Panc1 (cell line): ENCODE data around the gene SESN1. TPM values are rescaled to one million over a fixed set of nuclear protein-coding genes. Genes with fewer than 3 reads are reported as not detected.
"Not testable (repeated sequence)": the region's sequence is repeated elsewhere in the genome, so short reads cannot be mapped to it uniquely, and the experiment has no call there.

Experiments used
- ATAC-seq: fragments of 200-7000 bp; cut with Tn5 transposase; 2 replicates; pipeline ENCODE4 v1.9.1; 2020; ENCODE audit warnings: mild to moderate bottlenecking, moderate library complexity
- BruUV-seq: library from RNA; stranded (reverse); fragments of 400-500 nt; replicated peaks from 2 replicates; lab custom pipeline; 2021; lab: Mats Ljungman, UMichigan
- CTCF ChIA-PET: fragments of 300-600 bp; sonication (Branson Sonifier 250); formaldehyde crosslinking; loops from one replicate; lab custom pipeline; 2022; ENCODE audit warnings: antibody characterized with exemption; lab: Charles Lee
- POLR2A ChIA-PET: fragments of 300-600 bp; sonication (Branson Sonifier 250); formaldehyde crosslinking; loops from one replicate; lab custom pipeline; 2022; ENCODE audit warnings: antibody characterized with exemption; lab: Charles Lee
- DNase-seq: peaks from one replicate; pipeline ENCODE4 v3.0.0-alpha.2; 2010; ENCODE audit warnings: low read depth, low spot score
- H3K27ac ChIP-seq: 2 replicates; pipeline ENCODE4 v1.5.1; 2011; ENCODE audit warnings: mild to moderate bottlenecking, low read length, inconsistent platforms
- H3K27me3 ChIP-seq: fragments of 200-500 bp; sonication (Bioruptor generic); 2 replicates; pipeline ENCODE4 v1.6.0; 2014; ENCODE audit warnings: low read length, inconsistent platforms; ENCODE audit not compliant: control insufficient read depth, insufficient read depth
- H3K36me3 ChIP-seq: fragments of 200-500 bp; sonication (Bioruptor generic); 2 replicates; pipeline ENCODE4 v1.5.1; 2014; ENCODE audit warnings: inconsistent platforms, mild to moderate bottlenecking, low read length, moderate library complexity; ENCODE audit not compliant: control insufficient read depth, insufficient read depth
- H3K4me1 ChIP-seq: 2 replicates; pipeline ENCODE4 v1.5.1; 2011; ENCODE audit warnings: inconsistent platforms, mild to moderate bottlenecking, low read length, moderate library complexity; ENCODE audit not compliant: control insufficient read depth, insufficient read depth
- H3K4me3 ChIP-seq, 2 experiments: 2 replicates each; pipeline ENCODE4 v1.5.1; 2011 to 2012; ENCODE audit warnings: low read depth in 2 of 2, low read length in 2 of 2, mild to moderate bottlenecking in 2 of 2, inconsistent platforms in 1 of 2, moderate library complexity in 1 of 2
- H3K9me3 ChIP-seq: fragments of 200-500 bp; sonication (Bioruptor generic); 2 replicates; pipeline ENCODE4 v1.5.1; 2014; ENCODE audit warnings: low read depth, mild to moderate bottlenecking, inconsistent platforms, low read length, moderate library complexity; ENCODE audit not compliant: control insufficient read depth, insufficient read depth
- POLR2AphosphoS5 ChIP-seq: IDR thresholded peaks from 2 replicates; pipeline ENCODE4 v1.6.1; 2012; ENCODE audit warnings: mild to moderate bottlenecking, low read depth, low read length, moderate library complexity
- SIN3A ChIP-seq: IDR thresholded peaks from 2 replicates; pipeline ENCODE4 v1.6.1; 2012; ENCODE audit warnings: low read depth, mild to moderate bottlenecking, low read length, moderate library complexity, borderline replicate concordance; ENCODE audit not compliant: insufficient read depth
- TCF7L2 ChIP-seq: IDR thresholded peaks from 2 replicates; pipeline ENCODE4 v1.6.1; 2011; ENCODE audit warnings: mild to moderate bottlenecking, low read depth, low read length, inconsistent platforms
- in situ Hi-C: cut with HindIII; loops from 2 replicates; pipeline ENCODE4 v1.10.0; 2016; ENCODE audit warnings: low sequenced_read_pairs, low pct_unique_long_range_greater_than_20kb
- intact Hi-C: fragments of 100-400 bp; cut with micrococcal nuclease; formaldehyde crosslinking; loops from one replicate; pipeline ENCODE4 v1.10.0; 2022; ENCODE audit not compliant: unreplicated experiment
- total RNA-seq: library from RNA; stranded (reverse); gene quantifications from one replicate; pipeline ENCODE4 v1.2.1, GENCODE V29; 2021; ENCODE audit not compliant: unreplicated experiment
- TF ChIP-seq, protein P1 (sequence below), 2 experiments: IDR thresholded peaks; 2 replicates each; pipeline ENCODE4 v1.6.1; 2011 to 2012; ENCODE audit warnings: low read depth in 2 of 2, control low read depth in 1 of 2, low read length in 1 of 2, mild to moderate bottlenecking in 1 of 2, moderate library complexity in 1 of 2; ENCODE audit not compliant: insufficient read depth in 1 of 2
- TF ChIP-seq, protein P2 (sequence below): fragments of 450-650 bp; IDR thresholded peaks from 2 replicates; pipeline ENCODE4 v1.5.1; 2017; ENCODE audit warnings: mild to moderate bottlenecking

Gene SESN1
- total RNA-seq, 1 experiment from 2014 or later = 11.3 TPM

DNA sequence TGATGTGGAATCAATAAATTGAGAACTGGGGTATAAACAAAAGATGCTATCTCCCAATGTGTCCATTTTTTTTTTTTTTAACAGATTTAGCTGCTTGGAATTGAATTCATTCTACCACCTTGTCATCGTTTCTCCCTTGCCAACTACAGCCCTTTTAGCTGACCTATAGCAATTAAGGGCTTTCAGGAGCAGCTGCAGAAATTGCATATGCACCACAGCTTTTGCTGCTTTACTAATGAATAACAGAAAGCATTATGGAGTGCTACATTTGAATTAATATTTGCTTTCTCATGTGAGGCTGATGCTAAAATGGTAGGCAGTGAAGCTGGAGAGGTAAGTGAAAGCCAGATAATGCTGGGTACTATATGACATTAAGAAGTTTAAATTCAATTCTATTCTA is 5.7 kb downstream of the SESN1 start:
- TF ChIP-seq, protein P1, sequence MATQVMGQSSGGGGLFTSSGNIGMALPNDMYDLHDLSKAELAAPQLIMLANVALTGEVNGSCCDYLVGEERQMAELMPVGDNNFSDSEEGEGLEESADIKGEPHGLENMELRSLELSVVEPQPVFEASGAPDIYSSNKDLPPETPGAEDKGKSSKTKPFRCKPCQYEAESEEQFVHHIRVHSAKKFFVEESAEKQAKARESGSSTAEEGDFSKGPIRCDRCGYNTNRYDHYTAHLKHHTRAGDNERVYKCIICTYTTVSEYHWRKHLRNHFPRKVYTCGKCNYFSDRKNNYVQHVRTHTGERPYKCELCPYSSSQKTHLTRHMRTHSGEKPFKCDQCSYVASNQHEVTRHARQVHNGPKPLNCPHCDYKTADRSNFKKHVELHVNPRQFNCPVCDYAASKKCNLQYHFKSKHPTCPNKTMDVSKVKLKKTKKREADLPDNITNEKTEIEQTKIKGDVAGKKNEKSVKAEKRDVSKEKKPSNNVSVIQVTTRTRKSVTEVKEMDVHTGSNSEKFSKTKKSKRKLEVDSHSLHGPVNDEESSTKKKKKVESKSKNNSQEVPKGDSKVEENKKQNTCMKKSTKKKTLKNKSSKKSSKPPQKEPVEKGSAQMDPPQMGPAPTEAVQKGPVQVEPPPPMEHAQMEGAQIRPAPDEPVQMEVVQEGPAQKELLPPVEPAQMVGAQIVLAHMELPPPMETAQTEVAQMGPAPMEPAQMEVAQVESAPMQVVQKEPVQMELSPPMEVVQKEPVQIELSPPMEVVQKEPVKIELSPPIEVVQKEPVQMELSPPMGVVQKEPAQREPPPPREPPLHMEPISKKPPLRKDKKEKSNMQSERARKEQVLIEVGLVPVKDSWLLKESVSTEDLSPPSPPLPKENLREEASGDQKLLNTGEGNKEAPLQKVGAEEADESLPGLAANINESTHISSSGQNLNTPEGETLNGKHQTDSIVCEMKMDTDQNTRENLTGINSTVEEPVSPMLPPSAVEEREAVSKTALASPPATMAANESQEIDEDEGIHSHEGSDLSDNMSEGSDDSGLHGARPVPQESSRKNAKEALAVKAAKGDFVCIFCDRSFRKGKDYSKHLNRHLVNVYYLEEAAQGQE (IDR thresholded peaks at IDR 0.05; ENCODE audit: insufficient read depth in 1 of 2, low read depth in 2 of 2, low read length in 1 of 2) = no peak
- TF ChIP-seq, protein P2, sequence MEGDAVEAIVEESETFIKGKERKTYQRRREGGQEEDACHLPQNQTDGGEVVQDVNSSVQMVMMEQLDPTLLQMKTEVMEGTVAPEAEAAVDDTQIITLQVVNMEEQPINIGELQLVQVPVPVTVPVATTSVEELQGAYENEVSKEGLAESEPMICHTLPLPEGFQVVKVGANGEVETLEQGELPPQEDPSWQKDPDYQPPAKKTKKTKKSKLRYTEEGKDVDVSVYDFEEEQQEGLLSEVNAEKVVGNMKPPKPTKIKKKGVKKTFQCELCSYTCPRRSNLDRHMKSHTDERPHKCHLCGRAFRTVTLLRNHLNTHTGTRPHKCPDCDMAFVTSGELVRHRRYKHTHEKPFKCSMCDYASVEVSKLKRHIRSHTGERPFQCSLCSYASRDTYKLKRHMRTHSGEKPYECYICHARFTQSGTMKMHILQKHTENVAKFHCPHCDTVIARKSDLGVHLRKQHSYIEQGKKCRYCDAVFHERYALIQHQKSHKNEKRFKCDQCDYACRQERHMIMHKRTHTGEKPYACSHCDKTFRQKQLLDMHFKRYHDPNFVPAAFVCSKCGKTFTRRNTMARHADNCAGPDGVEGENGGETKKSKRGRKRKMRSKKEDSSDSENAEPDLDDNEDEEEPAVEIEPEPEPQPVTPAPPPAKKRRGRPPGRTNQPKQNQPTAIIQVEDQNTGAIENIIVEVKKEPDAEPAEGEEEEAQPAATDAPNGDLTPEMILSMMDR = no peak
- TF ChIP-seq SIN3A = no peak
- no peak for TF ChIP-seq POLR2AphosphoS5
- TF ChIP-seq TCF7L2 = no peak
- no peaks in the 10 kb centered on the region for H3K9me3 ChIP-seq
- CTCF ChIA-PET = no interaction called here
- BruUV-seq = TSS peak; percentile 1
- DNase-seq (no peak), ATAC-seq (no peak)
- no peaks in the 10 kb centered on the region for H3K36me3 ChIP-seq
- H3K4me3 ChIP-seq = no peak overlapping the region
- POLR2A ChIA-PET = interaction anchor here (0.7 kb wide), 1 partner anchor 520 kb away, joined by 4 read pairs; no protein-coding TSS in a partner anchor
- no peaks in the 10 kb centered on the region for H3K27me3 ChIP-seq
- no peak overlapping the region for H3K27ac ChIP-seq
- in situ Hi-C loops = no loop called here
- H3K4me1 ChIP-seq = peaks cover 13% of the 10 kb centered on the region; the same call in 1 of the 2 replicates
- intact Hi-C loops = no loop called here

DNA sequence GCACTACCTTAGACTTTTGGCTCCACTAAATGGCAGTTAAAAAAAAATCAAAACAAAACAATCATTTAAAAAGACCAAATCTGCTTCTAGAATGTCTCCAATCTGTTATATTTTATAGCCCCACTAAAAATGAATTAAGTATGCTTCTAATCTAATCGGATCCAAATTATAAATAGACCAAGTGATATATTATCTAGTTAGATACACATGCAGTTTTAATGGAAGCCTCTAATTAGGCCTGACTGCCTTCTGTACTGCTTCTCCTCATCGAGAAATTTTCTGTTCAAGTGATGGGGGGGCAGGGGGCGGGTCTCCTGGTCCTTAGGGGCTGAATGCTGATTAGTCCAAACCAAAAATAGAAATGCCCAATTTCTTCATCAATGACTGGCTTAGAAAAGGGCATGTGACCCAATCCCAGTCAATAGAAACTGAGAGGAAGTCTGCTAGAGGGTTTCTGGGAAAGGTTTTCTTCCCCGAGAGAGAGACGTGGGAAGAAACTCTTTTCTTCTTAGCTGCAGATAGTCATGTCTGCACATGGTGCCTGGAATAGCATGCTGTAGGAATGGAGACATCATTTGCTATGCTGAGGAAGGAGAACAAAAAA is 6.9 kb downstream of the SESN1 start:
- in situ Hi-C loops = no loop called here
- Histone ChIP-seq H3K4me3 (no peak overlapping the region), H3K27ac (no peak overlapping the region), H3K27me3 (no peaks in the 10 kb centered on the region), H3K36me3 (no peaks in the 10 kb centered on the region), H3K9me3 (no peaks in the 10 kb centered on the region), H3K4me1 (peaks cover 13% of the 10 kb centered on the region; the same call in 1 of the 2 replicates)
- no peak for DNase-seq
- POLR2A ChIA-PET = no interaction called here
- TF ChIP-seq SIN3A (no peak), TCF7L2 (no peak), POLR2AphosphoS5 (no peak)
- TF ChIP-seq, protein P2 = no peak
- TF ChIP-seq, protein P1 (IDR thresholded peaks at IDR 0.05; ENCODE audit: insufficient read depth in 1 of 2, low read depth in 2 of 2, low read length in 1 of 2) = no peak
- no TSS peak for BruUV-seq
- no peak for ATAC-seq
- CTCF ChIA-PET = no interaction called here
- intact Hi-C loops = no loop called here

DNA sequence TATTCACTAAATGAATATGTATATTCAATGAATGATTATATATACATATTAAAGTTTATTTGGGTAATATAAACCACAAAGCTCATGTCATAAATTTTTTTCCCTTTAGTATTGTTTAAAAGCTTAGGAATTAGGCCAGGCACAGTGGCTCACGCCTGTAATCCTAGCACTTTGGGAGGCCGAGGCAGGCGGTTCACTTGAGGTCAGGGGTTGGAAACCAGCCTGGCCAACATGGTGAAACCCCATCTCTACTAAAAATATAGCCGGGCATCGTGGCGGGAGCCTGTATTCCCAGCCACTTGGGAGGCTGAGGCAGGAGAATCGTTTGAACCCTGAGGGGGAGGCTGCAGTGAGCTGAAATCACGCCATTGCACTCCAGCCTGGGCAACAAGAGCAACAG is 10.5 kb downstream of the SESN1 start:
- H3K27ac ChIP-seq, ATAC-seq, H3K36me3 ChIP-seq, H3K4me3 ChIP-seq, BruUV-seq, CTCF ChIA-PET, DNase-seq, in situ Hi-C loops, H3K4me1 ChIP-seq, H3K9me3 ChIP-seq, H3K27me3 ChIP-seq, intact Hi-C loops: not testable (repeated sequence)
- POLR2A ChIA-PET = interaction anchor here (0.7 kb wide), 1 partner anchor 779 kb away, joined by 4 read pairs; no protein-coding TSS in a partner anchor
